GM23338 (cell line): Measurements from ENCODE around the gene CNTRL. TPM values are rescaled to one million over a fixed set of nuclear protein-coding genes. Genes with fewer than 3 reads are reported as not detected.

ENCODE experiments used
- ATAC-seq: fragments of 200-7000 bp; cut with Tn5 transposase; 3 replicates; pipeline ENCODE4 v1.9.1; 2020
- DNase-seq: peaks from one replicate; pipeline ENCODE4 v3.0.0-alpha.2; 2015; ENCODE audit warnings: low spot score
- H2AFZ ChIP-seq: fragments of 200-600 bp; sonication (generic); 2 replicates; pipeline ENCODE4 v1.8.0; 2016; ENCODE audit warnings: antibody characterized with exemption, mild to moderate bottlenecking, moderate library complexity
- H3F3A ChIP-seq: fragments of 200-600 bp; sonication (generic); replicated peaks from 2 replicates; pipeline ENCODE4 v1.8.0; 2017; ENCODE audit warnings: antibody characterized with exemption, mixed run types, low read depth
- H3K27ac ChIP-seq: fragments of 200-600 bp; sonication (generic); 2 replicates; pipeline ENCODE4 v1.6.1; 2016; ENCODE audit warnings: low read depth
- H3K27me3 ChIP-seq: fragments of 200-600 bp; sonication (generic); 2 replicates; pipeline ENCODE4 v1.8.0; 2016; ENCODE audit warnings: mild to moderate bottlenecking, mixed run types, moderate library complexity; ENCODE audit not compliant: insufficient read depth
- H3K36me3 ChIP-seq: fragments of 200-600 bp; sonication (generic); 2 replicates; pipeline ENCODE4 v1.8.0; 2016; ENCODE audit warnings: mild to moderate bottlenecking; ENCODE audit not compliant: insufficient read depth
- H3K4me1 ChIP-seq: fragments of 200-600 bp; sonication (generic); 2 replicates; pipeline ENCODE4 v1.8.0; 2016; ENCODE audit warnings: mild to moderate bottlenecking, moderate library complexity; ENCODE audit not compliant: insufficient read depth
- H3K4me2 ChIP-seq: fragments of 200-600 bp; sonication (generic); 2 replicates; pipeline ENCODE4 v1.7.1; 2017; ENCODE audit warnings: mixed run types
- H3K4me3 ChIP-seq: fragments of 200-600 bp; sonication (generic); 2 replicates; pipeline ENCODE4 v1.6.1; 2016; ENCODE audit warnings: mixed run types
- H3K79me2 ChIP-seq: fragments of 200-600 bp; sonication (generic); replicated peaks from 2 replicates; pipeline ENCODE4 v1.8.0; 2017; ENCODE audit warnings: mild to moderate bottlenecking; ENCODE audit not compliant: insufficient read depth
- H3K9me2 ChIP-seq: fragments of 200-600 bp; sonication (generic); 2 replicates; pipeline ENCODE4 v1.8.0; 2017; ENCODE audit not compliant: insufficient read depth
- H4K20me1 ChIP-seq: fragments of 200-600 bp; sonication (generic); replicated peaks from 2 replicates; pipeline ENCODE4 v1.8.0; 2017; ENCODE audit warnings: mild to moderate bottlenecking; ENCODE audit not compliant: insufficient read depth
- H3K27ac Mint-ChIP-seq: 2 replicates; pipeline ENCODE4 v1.8.0; 2020; ENCODE audit warnings: inconsistent platforms, mild to moderate bottlenecking, moderate library complexity, mixed read lengths
- H3K27me3 Mint-ChIP-seq: 3 replicates; pipeline ENCODE4 v1.8.0; 2022; ENCODE audit warnings: low read depth, mild to moderate bottlenecking, moderate library complexity, mixed read lengths, inconsistent platforms; ENCODE audit not compliant: insufficient read depth, poor library complexity
- H3K36me3 Mint-ChIP-seq: 3 replicates; pipeline ENCODE4 v1.8.0; 2021; ENCODE audit warnings: low read depth, mild to moderate bottlenecking, inconsistent platforms, moderate library complexity, mixed read lengths
- H3K4me1 Mint-ChIP-seq: 3 replicates; pipeline ENCODE4 v1.8.0; 2020; ENCODE audit warnings: mild to moderate bottlenecking, inconsistent platforms, mixed read lengths
- H3K4me3 Mint-ChIP-seq: 3 replicates; pipeline ENCODE4 v1.8.0; 2021; ENCODE audit warnings: moderate library complexity, mild to moderate bottlenecking, inconsistent platforms, mixed read lengths
- H3K9me3 Mint-ChIP-seq: 3 replicates; pipeline ENCODE4 v1.8.0; 2020; ENCODE audit warnings: moderate library complexity, mild to moderate bottlenecking, inconsistent platforms, mixed read lengths
- CREB1 ChIP-seq: fragments of 250-450 bp; sonication (Bioruptor Pico); IDR thresholded peaks from 2 replicates; pipeline ENCODE4 v1.5.0; 2020; ENCODE audit warnings: low read depth, mild to moderate bottlenecking, moderate library complexity
- CTCF ChIP-seq, 2 experiments: fragments of 200-600 bp in 1 of 2; sonication (generic) in 1 of 2; conservative IDR thresholded peaks; 2 replicates each; pipeline versions ENCODE4 v1.5.1 to v1.6.1; 2016 to 2017; ENCODE audit warnings: antibody characterized with exemption in 2 of 2, low read depth in 2 of 2, mild to moderate bottlenecking in 2 of 2, moderate library complexity in 1 of 2
- ETS1 ChIP-seq: IDR thresholded peaks from 2 replicates; pipeline ENCODE4 v1.6.1; 2016; ENCODE audit warnings: antibody characterized with exemption
- EZH2 ChIP-seq: fragments of 200-600 bp; sonication (generic); IDR thresholded peaks from one replicate; pipeline ENCODE4 v1.8.0; 2017; ENCODE audit warnings: antibody characterized with exemption, mild to moderate bottlenecking, low read depth; ENCODE audit not compliant: unreplicated experiment
- EZH2phosphoT487 ChIP-seq: fragments of 200-600 bp; sonication (generic); IDR thresholded peaks from one replicate; pipeline ENCODE4 v1.8.1; 2018; ENCODE audit warnings: antibody characterized with exemption; ENCODE audit not compliant: unreplicated experiment
- JUNB ChIP-seq: IDR thresholded peaks from one replicate; pipeline ENCODE4 v1.6.1; 2016; ENCODE audit warnings: antibody characterized with exemption; ENCODE audit not compliant: unreplicated experiment
- NANOG ChIP-seq: IDR thresholded peaks from 2 replicates; pipeline ENCODE4 v1.6.1; 2016; ENCODE audit warnings: antibody characterized with exemption, borderline replicate concordance
- POLR2AphosphoS5 ChIP-seq: IDR thresholded peaks from 2 replicates; pipeline ENCODE4 v1.6.1; 2016; ENCODE audit warnings: antibody characterized with exemption, low read depth
- REST ChIP-seq: IDR thresholded peaks from one replicate; pipeline ENCODE4 v1.6.1; 2018; ENCODE audit warnings: antibody characterized with exemption; ENCODE audit not compliant: unreplicated experiment
- STAT1 ChIP-seq: IDR thresholded peaks from one replicate; pipeline ENCODE4 v1.6.1; 2016; ENCODE audit warnings: antibody characterized with exemption; ENCODE audit not compliant: unreplicated experiment
- ZNF114 ChIP-seq: fragments of 250-450 bp; sonication (Bioruptor Pico); IDR thresholded peaks from 2 replicates; pipeline ENCODE4 v1.5.0; 2020; ENCODE audit warnings: mild to moderate bottlenecking, moderate library complexity
- ZNF331 ChIP-seq: fragments of 250-450 bp; sonication (Bioruptor Pico); IDR thresholded peaks from 2 replicates; pipeline ENCODE4 v1.5.0; 2020; ENCODE audit warnings: low read depth, mild to moderate bottlenecking, moderate library complexity
- ZNF462 ChIP-seq: fragments of 250-450 bp; sonication (Bioruptor Pico); IDR thresholded peaks from 2 replicates; pipeline ENCODE4 v1.5.0; 2020; ENCODE audit warnings: mild to moderate bottlenecking, moderate library complexity
- polyA plus RNA-seq: library from polyadenylated mRNA; unstranded; fragments of >200 nt; fragmentation: Nextera tagmentation; extraction: Ambion mirVana; gene quantifications from 2 replicates; pipeline ENCODE4 v1.2.1, GENCODE V29; 2016
- total RNA-seq: library from RNA; depleted of rRNA; stranded (reverse); fragments of >200 nt; shearing (Covaris generic); gene quantifications from 2 replicates; pipeline ENCODE4 v1.2.3, GENCODE V29; 2014

Gene CNTRL
- total and polyA plus RNA-seq, 2 experiments from 2014 or later: 9.2 to 11.7 TPM

- H4K20me1 ChIP-seq: no peaks in the 10 kb centered on the region
- H3F3A ChIP-seq: no peaks in the 10 kb centered on the region
- TF ChIP-seq POLR2AphosphoS5: no peak
- TF ChIP-seq ZNF114 (CRISPR knock-in tag): no peak
- TF ChIP-seq EZH2: no peak
- TF ChIP-seq STAT1: no peak
- TF ChIP-seq ZNF462 (CRISPR knock-in tag): no peak
- TF ChIP-seq EZH2phosphoT487: no peak
- TF ChIP-seq JUNB: no peak
- no peak for TF ChIP-seq ETS1
- no peak for TF ChIP-seq CREB1 (CRISPR knock-in tag)
- no peak for TF ChIP-seq NANOG
- TF ChIP-seq CTCF (conservative IDR thresholded peaks at IDR 0.05; ENCODE audit: low read depth in 2 of 2): no peak
- no peak for TF ChIP-seq ZNF331 (CRISPR knock-in tag)
- TF ChIP-seq REST: no peak
- DNase-seq (no peak), ATAC-seq (no peak)
- Mint-ChIP-seq H3K27ac (no peak overlapping the region), H3K27me3 (no peaks in the 10 kb centered on the region), H3K36me3 (peaks cover 1% of the 10 kb centered on the region; the same call in 2 of the 3 replicates), H3K4me1 (no peaks in the 10 kb centered on the region), H3K9me3 (no peaks in the 10 kb centered on the region), H3K4me3 (no peak overlapping the region)
- H3K4me1 ChIP-seq: no peaks in the 10 kb centered on the region
- no peak overlapping the region for H3K27ac ChIP-seq
- no peaks in the 10 kb centered on the region for H3K79me2 ChIP-seq
- H3K4me3 ChIP-seq: no peak overlapping the region
- no peaks in the 10 kb centered on the region for H3K36me3 ChIP-seq
- no peaks in the 10 kb centered on the region for H3K9me2 ChIP-seq
- H3K4me2 ChIP-seq: no peak overlapping the region
- H2AFZ ChIP-seq: no peak overlapping the region
- no peaks in the 10 kb centered on the region for H3K27me3 ChIP-seq
Measured at GRCh38 chr9:121085661-121086060, 10.9 kb downstream of the CNTRL start.
